SK-N-SH treated with all-trans-retinoic acid at 6 μM for 48 hours (cell line): ENCODE data around the gene IWS1.

ENCODE experiments used
- ARNTL ChIP-seq: fragments of 450-650 bp; formaldehyde crosslinking; IDR thresholded peaks from 2 replicates; pipeline ENCODE4 v1.5.0; 2020; ENCODE audit warnings: low read depth, mild to moderate bottlenecking, moderate library complexity, borderline replicate concordance
- ISL1 ChIP-seq: fragments of 250-450 bp; sonication (Bioruptor Pico); IDR thresholded peaks from 2 replicates; pipeline ENCODE4 v2.1.2; 2022; ENCODE audit warnings: mild to moderate bottlenecking, moderate library complexity
- OSR1 ChIP-seq: fragments of 250-450 bp; sonication (Bioruptor Pico); IDR thresholded peaks from 2 replicates; pipeline ENCODE4 v1.8.0; 2022; ENCODE audit warnings: moderate library complexity, mild to moderate bottlenecking, inconsistent platforms
- POU6F1 ChIP-seq: fragments of 250-450 bp; sonication (Bioruptor Pico); IDR thresholded peaks from 2 replicates; pipeline ENCODE4 v1.8.0; 2021; ENCODE audit warnings: low read depth, mild to moderate bottlenecking, moderate library complexity, borderline replicate concordance
- RARB ChIP-seq: fragments of 250-450 bp; sonication (Bioruptor Pico); IDR thresholded peaks from 2 replicates; pipeline ENCODE4 v1.8.0; 2021; ENCODE audit warnings: mild to moderate bottlenecking, moderate library complexity
- SNAI2 ChIP-seq: fragments of 250-450 bp; sonication (Bioruptor Pico); IDR thresholded peaks from 2 replicates; pipeline ENCODE4 v1.5.0; 2020; ENCODE audit warnings: mild to moderate bottlenecking, moderate library complexity
- ZC3H10 ChIP-seq: fragments of 250-450 bp; sonication (Bioruptor Pico); IDR thresholded peaks from 2 replicates; pipeline ENCODE4 v1.5.1; 2021; ENCODE audit warnings: mild to moderate bottlenecking, moderate library complexity
- ZFP3 ChIP-seq: fragments of 250-450 bp; sonication (Bioruptor Pico); IDR thresholded peaks from 2 replicates; pipeline ENCODE4 v1.5.0; 2020; ENCODE audit warnings: mild to moderate bottlenecking, moderate library complexity
- TF ChIP-seq, protein P1 (sequence below): fragments of 250-450 bp; sonication (Bioruptor Pico); IDR thresholded peaks from 2 replicates; pipeline ENCODE4 v1.8.0; 2020; ENCODE audit warnings: mild to moderate bottlenecking, moderate library complexity, borderline replicate concordance
- TF ChIP-seq, protein P2 (sequence below): fragments of 250-450 bp; sonication (Bioruptor Pico); IDR thresholded peaks from 2 replicates; pipeline ENCODE4 v1.5.0; 2020; ENCODE audit warnings: mild to moderate bottlenecking, moderate library complexity
- TF ChIP-seq, protein P3 (sequence below): fragments of 250-450 bp; sonication (Bioruptor Pico); IDR thresholded peaks from 2 replicates; pipeline ENCODE4 v1.5.1; 2020; ENCODE audit warnings: low read depth, mild to moderate bottlenecking, moderate library complexity

DNA sequence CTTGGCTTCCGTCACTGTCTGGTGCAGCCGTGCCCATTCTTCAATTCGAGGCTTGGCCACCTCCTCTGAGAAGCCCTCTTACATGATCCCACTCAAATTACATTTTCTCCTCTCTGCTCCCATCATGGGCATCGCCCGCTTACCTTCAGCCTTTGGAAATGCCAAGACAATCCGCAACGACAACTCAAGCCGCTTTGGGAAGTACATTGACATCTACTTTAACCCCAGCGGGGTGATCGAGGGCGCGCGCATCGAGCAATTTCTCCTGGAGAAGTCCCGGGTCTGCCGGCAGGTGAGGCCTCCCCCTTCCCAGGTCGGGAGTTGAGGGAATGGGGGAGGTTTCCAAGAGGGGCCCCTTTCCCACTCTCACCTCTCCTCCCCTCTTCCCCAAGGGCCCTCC is 47.5 kb upstream of the IWS1 start:
- TF ChIP-seq OSR1: no peak
- no peak for TF ChIP-seq RARB (CRISPR knock-in tag)
- TF ChIP-seq, protein P1, sequence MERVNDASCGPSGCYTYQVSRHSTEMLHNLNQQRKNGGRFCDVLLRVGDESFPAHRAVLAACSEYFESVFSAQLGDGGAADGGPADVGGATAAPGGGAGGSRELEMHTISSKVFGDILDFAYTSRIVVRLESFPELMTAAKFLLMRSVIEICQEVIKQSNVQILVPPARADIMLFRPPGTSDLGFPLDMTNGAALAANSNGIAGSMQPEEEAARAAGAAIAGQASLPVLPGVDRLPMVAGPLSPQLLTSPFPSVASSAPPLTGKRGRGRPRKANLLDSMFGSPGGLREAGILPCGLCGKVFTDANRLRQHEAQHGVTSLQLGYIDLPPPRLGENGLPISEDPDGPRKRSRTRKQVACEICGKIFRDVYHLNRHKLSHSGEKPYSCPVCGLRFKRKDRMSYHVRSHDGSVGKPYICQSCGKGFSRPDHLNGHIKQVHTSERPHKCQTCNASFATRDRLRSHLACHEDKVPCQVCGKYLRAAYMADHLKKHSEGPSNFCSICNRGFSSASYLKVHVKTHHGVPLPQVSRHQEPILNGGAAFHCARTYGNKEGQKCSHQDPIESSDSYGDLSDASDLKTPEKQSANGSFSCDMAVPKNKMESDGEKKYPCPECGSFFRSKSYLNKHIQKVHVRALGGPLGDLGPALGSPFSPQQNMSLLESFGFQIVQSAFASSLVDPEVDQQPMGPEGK (CRISPR knock-in tag): no peak
- no peak for TF ChIP-seq ISL1
- TF ChIP-seq SNAI2 (CRISPR knock-in tag): no peak
- TF ChIP-seq POU6F1 (CRISPR knock-in tag): no peak
- TF ChIP-seq, protein P2, sequence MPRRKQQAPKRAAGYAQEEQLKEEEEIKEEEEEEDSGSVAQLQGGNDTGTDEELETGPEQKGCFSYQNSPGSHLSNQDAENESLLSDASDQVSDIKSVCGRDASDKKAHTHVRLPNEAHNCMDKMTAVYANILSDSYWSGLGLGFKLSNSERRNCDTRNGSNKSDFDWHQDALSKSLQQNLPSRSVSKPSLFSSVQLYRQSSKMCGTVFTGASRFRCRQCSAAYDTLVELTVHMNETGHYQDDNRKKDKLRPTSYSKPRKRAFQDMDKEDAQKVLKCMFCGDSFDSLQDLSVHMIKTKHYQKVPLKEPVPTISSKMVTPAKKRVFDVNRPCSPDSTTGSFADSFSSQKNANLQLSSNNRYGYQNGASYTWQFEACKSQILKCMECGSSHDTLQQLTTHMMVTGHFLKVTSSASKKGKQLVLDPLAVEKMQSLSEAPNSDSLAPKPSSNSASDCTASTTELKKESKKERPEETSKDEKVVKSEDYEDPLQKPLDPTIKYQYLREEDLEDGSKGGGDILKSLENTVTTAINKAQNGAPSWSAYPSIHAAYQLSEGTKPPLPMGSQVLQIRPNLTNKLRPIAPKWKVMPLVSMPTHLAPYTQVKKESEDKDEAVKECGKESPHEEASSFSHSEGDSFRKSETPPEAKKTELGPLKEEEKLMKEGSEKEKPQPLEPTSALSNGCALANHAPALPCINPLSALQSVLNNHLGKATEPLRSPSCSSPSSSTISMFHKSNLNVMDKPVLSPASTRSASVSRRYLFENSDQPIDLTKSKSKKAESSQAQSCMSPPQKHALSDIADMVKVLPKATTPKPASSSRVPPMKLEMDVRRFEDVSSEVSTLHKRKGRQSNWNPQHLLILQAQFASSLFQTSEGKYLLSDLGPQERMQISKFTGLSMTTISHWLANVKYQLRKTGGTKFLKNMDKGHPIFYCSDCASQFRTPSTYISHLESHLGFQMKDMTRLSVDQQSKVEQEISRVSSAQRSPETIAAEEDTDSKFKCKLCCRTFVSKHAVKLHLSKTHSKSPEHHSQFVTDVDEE (CRISPR knock-in tag): no peak
- no peak for TF ChIP-seq ARNTL (CRISPR knock-in tag)
- TF ChIP-seq ZC3H10: no peak
- TF ChIP-seq, protein P3, sequence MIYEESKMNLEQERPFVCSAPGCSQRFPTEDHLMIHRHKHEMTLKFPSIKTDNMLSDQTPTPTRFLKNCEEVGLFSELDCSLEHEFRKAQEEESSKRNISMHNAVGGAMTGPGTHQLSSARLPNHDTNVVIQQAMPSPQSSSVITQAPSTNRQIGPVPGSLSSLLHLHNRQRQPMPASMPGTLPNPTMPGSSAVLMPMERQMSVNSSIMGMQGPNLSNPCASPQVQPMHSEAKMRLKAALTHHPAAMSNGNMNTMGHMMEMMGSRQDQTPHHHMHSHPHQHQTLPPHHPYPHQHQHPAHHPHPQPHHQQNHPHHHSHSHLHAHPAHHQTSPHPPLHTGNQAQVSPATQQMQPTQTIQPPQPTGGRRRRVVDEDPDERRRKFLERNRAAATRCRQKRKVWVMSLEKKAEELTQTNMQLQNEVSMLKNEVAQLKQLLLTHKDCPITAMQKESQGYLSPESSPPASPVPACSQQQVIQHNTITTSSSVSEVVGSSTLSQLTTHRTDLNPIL (CRISPR knock-in tag): no peak
- no peak for TF ChIP-seq ZFP3 (CRISPR knock-in tag)
